A673 (cell line): Measurements from ENCODE around the gene TCF12. TPM values are rescaled to one million over a fixed set of nuclear protein-coding genes. Genes with fewer than 3 reads are reported as not detected.
A peak's percentile ranks its signal among the peaks of the same experiment; 100 is the strongest.

Source experiments
- BruUV-seq: library from RNA; stranded (reverse); fragments of 400-500 nt; replicated peaks from 2 replicates; lab custom pipeline; 2021; lab: Mats Ljungman, UMichigan
- CTCF ChIA-PET: fragments of 300-600 bp; sonication (Branson Sonifier 250); formaldehyde crosslinking; loops from one replicate; lab custom pipeline; 2022; ENCODE audit warnings: antibody characterized with exemption; lab: Charles Lee
- POLR2A ChIA-PET: fragments of 300-600 bp; sonication (Branson Sonifier 250); formaldehyde crosslinking; loops from one replicate; lab custom pipeline; 2022; ENCODE audit warnings: antibody characterized with exemption; ENCODE audit not compliant: low non-redundant PET; lab: Charles Lee
- DNase-seq: peaks from one replicate; pipeline ENCODE4 v3.0.0-alpha.2; 2015; ENCODE audit warnings: low spot score
- H3K27ac ChIP-seq: fragments of 200-600 bp; sonication (generic); 2 replicates; pipeline ENCODE4 v1.5.1; 2016; ENCODE audit warnings: mixed run types, low read depth, mild to moderate bottlenecking, mixed read lengths, antibody characterized with exemption, low read length; ENCODE audit not compliant: poor library complexity, severe bottlenecking
- H3K27me3 ChIP-seq: fragments of 200-600 bp; sonication (generic); replicated peaks from 2 replicates; pipeline ENCODE4 v1.6.1; 2017; ENCODE audit warnings: mixed run types, low read depth, mild to moderate bottlenecking, mixed read lengths, antibody characterized with exemption, low read length; ENCODE audit not compliant: insufficient read depth, poor library complexity
- H3K36me3 ChIP-seq: fragments of 200-600 bp; sonication (generic); 2 replicates; pipeline ENCODE4 v1.6.1; 2016; ENCODE audit warnings: mixed run types, mild to moderate bottlenecking, mixed read lengths, antibody characterized with exemption, low read length; ENCODE audit not compliant: insufficient read depth, poor library complexity, severe bottlenecking
- H3K4me1 ChIP-seq: fragments of 200-600 bp; sonication (generic); 2 replicates; pipeline ENCODE4 v1.6.1; 2017; ENCODE audit warnings: mixed run types, mild to moderate bottlenecking, mixed read lengths, antibody characterized with exemption, low read length; ENCODE audit not compliant: insufficient read depth, poor library complexity, severe bottlenecking
- H3K4me3 ChIP-seq: fragments of 200-600 bp; sonication (generic); 2 replicates; pipeline ENCODE4 v1.5.1; 2016; ENCODE audit warnings: low read depth, mixed run types, mild to moderate bottlenecking, mixed read lengths, low read length; ENCODE audit not compliant: poor library complexity, severe bottlenecking
- H3K9me3 ChIP-seq: fragments of 200-600 bp; sonication (generic); 2 replicates; pipeline ENCODE4 v1.6.1; 2016; ENCODE audit warnings: mixed run types, low read depth, mild to moderate bottlenecking, mixed read lengths, antibody characterized with exemption, low read length; ENCODE audit not compliant: poor library complexity, severe bottlenecking
- EZH2 ChIP-seq: fragments of 200-600 bp; sonication (generic); IDR thresholded peaks from 2 replicates; pipeline ENCODE4 v1.6.1; 2017; ENCODE audit warnings: borderline replicate concordance, low read depth, mild to moderate bottlenecking, mixed read lengths, antibody characterized with exemption, low read length; ENCODE audit not compliant: poor library complexity, severe bottlenecking
- intact Hi-C: fragments of 100-400 bp; cut with micrococcal nuclease; formaldehyde crosslinking; loops from one replicate; pipeline ENCODE4 v1.10.0; 2022; ENCODE audit not compliant: unreplicated experiment
- total RNA-seq: library from RNA; stranded (reverse); gene quantifications from 2 replicates; pipeline ENCODE4 v1.2.3, GENCODE V29; 2021
- TF ChIP-seq, protein P1 (sequence below): fragments of 300-800, 200-600 bp; sonication (generic); conservative IDR thresholded peaks from 2 replicates; pipeline ENCODE4 v1.5.1; 2017; ENCODE audit warnings: low read depth, mild to moderate bottlenecking, antibody characterized with exemption, low read length, moderate library complexity, mixed read lengths

The TCF12 gene
- total RNA-seq, 1 experiment from 2014 or later = 351 TPM

GRCh38 chr15:56992725-56993124 lies 74.3 kb downstream of the TCF12 start:
- Histone ChIP-seq H3K4me1 (peaks cover 28% of the 10 kb centered on the region), H3K4me3 (no peak overlapping the region), H3K27ac (no peak overlapping the region), H3K9me3 (no peaks in the 10 kb centered on the region), H3K36me3 (peaks cover 17% of the 10 kb centered on the region), H3K27me3 (no peaks in the 10 kb centered on the region)
- intact Hi-C loops = no loop called here
- no TSS peak for BruUV-seq
- ChIA-PET CTCF (no interaction called here), POLR2A (no interaction called here)
- TF ChIP-seq, protein P1, sequence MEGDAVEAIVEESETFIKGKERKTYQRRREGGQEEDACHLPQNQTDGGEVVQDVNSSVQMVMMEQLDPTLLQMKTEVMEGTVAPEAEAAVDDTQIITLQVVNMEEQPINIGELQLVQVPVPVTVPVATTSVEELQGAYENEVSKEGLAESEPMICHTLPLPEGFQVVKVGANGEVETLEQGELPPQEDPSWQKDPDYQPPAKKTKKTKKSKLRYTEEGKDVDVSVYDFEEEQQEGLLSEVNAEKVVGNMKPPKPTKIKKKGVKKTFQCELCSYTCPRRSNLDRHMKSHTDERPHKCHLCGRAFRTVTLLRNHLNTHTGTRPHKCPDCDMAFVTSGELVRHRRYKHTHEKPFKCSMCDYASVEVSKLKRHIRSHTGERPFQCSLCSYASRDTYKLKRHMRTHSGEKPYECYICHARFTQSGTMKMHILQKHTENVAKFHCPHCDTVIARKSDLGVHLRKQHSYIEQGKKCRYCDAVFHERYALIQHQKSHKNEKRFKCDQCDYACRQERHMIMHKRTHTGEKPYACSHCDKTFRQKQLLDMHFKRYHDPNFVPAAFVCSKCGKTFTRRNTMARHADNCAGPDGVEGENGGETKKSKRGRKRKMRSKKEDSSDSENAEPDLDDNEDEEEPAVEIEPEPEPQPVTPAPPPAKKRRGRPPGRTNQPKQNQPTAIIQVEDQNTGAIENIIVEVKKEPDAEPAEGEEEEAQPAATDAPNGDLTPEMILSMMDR = no peak
- TF ChIP-seq EZH2 = no peak
- no peak for DNase-seq

DNA sequence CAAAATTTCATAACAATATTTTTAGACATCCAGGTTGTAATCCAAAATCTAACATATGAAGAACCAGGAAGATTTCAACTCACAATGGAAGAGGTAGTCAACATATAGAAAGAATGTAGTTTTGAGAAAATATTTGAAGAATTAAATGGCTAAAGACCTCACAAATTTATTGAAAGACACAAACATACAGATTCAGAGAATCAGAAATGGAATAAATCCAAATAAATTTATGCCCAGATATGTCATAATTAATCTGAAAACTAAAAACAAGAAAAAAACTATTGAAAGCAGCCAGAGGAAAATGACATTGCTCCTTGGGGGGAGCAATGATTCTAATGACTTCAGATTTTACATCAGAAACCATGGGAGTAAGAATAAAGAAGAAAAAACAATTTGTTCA lies 75.8 kb downstream of the TCF12 start:
- TSS peak; percentile 2 for BruUV-seq
- no peaks in the 10 kb centered on the region for H3K9me3 ChIP-seq
- no peak overlapping the region for H3K4me3 ChIP-seq
- H3K27me3 ChIP-seq = no peaks in the 10 kb centered on the region
- peaks cover 13% of the 10 kb centered on the region for H3K4me1 ChIP-seq
- POLR2A ChIA-PET = no interaction called here
- H3K36me3 ChIP-seq = peaks cover 17% of the 10 kb centered on the region
- H3K27ac ChIP-seq = no peak overlapping the region
- CTCF ChIA-PET = no interaction called here
- TF ChIP-seq, protein P1 = no peak
- TF ChIP-seq EZH2 = no peak
- intact Hi-C loops = no loop called here
- no peak for DNase-seq

DNA sequence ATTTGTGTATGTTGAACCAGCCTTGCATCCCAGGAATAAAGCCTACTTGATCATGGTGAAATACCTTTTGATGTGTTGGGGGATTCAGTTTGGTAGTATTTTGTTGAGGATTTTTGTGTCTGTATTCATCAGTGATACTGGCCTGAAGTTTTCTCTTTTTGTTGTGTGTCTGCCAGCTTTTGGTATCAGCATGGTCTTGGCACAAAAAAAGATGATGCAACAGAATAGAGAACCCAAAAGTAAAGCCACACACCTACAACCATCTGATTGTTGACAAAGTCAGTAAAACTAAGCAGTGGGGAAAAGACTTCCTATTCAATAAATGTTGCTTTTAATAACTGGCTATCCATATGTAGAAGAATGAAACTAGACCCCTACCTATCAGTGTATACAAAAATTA lies 77.6 kb downstream of the TCF12 start:
- DNase-seq = no peak
- no peak overlapping the region for H3K4me3 ChIP-seq
- H3K9me3 ChIP-seq = no peaks in the 10 kb centered on the region
- ChIA-PET POLR2A (no interaction called here), CTCF (no interaction called here)
- peaks cover 5% of the 10 kb centered on the region for H3K4me1 ChIP-seq
- TF ChIP-seq EZH2 = no peak
- TF ChIP-seq, protein P1 = no peak
- H3K27me3 ChIP-seq = no peaks in the 10 kb centered on the region
- H3K36me3 ChIP-seq = peaks cover 17% of the 10 kb centered on the region
- intact Hi-C loops = no loop called here
- no TSS peak for BruUV-seq
- H3K27ac ChIP-seq = no peak overlapping the region
